Islet precursor cell (in vitro differentiated cells): ENCODE measurements around the gene PRDX1.
"Not testable (repeated sequence)": the region's sequence is repeated elsewhere in the genome, so short reads cannot be mapped to it uniquely, and the experiment has no call there.

Experiments used
- DNase-seq: peaks from one replicate; pipeline ENCODE4 v3.0.0-alpha.2; 2018

Gene PRDX1

GRCh38 chr1:45503462-45504360 is 18.0 kb downstream of the PRDX1 start:
- DNase-seq, result no peak

- DNase-seq, result no peak
Measured at GRCh38 chr1:45501505-45501859, 20.2 kb downstream of the PRDX1 start.

GRCh38 chr1:45499415-45499769 is 22.3 kb downstream of the PRDX1 start:
- DNase-seq, result peak; percentile 60

GRCh38 chr1:45498279-45498678 is 23.4 kb downstream of the PRDX1 start:
- no peak for DNase-seq

GRCh38 chr1:45493116-45493697 is 28.5 kb downstream of the PRDX1 start:
- DNase-seq, result peak; percentile 64

DNA sequence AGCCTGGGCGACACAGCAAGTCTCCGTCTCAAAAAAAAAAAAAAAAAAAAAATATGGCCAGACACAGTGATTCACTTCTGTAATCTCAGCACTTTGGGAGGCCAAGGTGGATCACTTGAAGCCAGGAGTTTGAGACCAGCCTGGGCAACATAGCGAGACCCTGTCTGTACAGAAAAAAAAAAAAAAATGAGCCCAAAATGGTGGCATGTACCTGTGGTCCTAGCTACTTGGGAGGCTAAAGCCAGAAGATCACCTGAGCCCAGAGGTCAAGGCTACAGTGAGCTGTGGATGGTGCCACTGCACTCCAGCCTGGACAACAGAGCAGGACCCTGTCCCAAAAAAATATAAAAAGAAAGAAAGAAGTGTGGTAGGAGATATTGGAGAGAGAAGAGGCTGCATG is 29.0 kb downstream of the PRDX1 start:
- DNase-seq, result no peak

GRCh38 chr1:45491487-45492260 is 30.0 kb downstream of the PRDX1 start:
- DNase-seq, result no peak

- DNase-seq, result peak; percentile 100
Measured at GRCh38 chr1:45490626-45491486, 30.8 kb downstream of the PRDX1 start, which contains the start of gene TESK2. TESK2 (minus strand) TSS chr1:45491163; CDS start chr1:45457785, 33,378 bp downstream.

GRCh38 chr1:45490121-45490625 is 31.5 kb downstream of the PRDX1 start:
- peak; percentile 62 for DNase-seq

GRCh38 chr1:45489379-45489778 is 32.3 kb downstream of the PRDX1 start:
- not testable (repeated sequence) for DNase-seq

DNA sequence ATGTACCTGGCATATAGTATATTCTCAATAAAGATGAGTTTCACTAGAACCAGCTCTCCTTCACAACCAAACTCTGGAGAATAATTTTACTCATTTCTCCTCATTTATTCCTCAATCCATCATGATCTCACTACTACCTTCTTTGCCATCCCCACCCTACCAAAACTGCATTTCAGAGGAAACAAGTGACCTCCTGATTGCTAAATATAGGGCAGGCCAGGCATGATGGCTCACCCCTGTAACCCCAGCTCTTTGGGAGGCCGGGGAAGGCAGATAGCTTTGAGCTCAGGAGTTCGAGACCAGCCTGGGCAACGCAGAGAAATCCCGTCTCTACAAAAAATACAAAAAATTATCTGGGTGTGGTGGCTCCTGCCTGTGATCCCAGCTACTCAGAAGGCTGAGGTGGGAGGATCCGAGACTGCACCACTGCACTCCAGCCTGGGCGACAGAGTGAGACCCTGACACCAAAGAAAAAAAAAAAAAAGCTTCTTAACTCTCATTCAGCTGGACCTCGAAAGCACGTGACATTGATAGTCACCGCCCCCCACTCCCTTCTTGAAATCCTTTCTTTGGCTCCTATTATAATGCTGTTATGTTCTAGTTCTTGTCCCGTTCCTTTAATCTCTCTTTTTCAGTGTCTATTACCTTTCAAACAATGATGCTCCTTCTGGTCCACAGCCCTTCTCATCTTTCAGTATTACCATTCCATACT is 32.9 kb downstream of the PRDX1 start:
- no peak for DNase-seq

- DNase-seq, result no peak
Measured at GRCh38 chr1:45485949-45486348, 35.7 kb downstream of the PRDX1 start.

GRCh38 chr1:45479039-45479748 is 42.5 kb downstream of the PRDX1 start:
- no peak for DNase-seq

GRCh38 chr1:45478121-45478814 is 43.4 kb downstream of the PRDX1 start:
- no peak for DNase-seq

GRCh38 chr1:45477646-45478045 is 44.0 kb downstream of the PRDX1 start:
- no peak for DNase-seq

DNA sequence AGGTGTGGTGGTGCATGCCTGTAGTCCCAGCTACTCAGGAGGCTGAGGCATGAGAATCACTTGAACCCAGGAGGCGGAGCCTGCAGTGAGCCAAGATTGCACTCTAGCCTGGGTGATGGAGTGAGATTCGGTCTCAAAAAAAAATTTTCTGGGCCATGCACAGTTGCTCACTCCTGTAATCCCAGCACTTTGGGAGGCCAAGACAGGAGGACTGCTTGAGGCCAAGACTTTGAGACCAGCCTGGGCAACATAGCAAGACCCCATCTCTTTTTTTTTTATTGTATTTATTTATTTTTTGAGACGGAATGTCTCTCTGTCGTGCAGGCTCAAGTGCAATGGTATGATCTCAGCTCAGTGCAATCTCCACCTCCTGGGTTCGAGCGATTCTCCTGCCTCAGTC is 47.5 kb downstream of the PRDX1 start:
- DNase-seq, result not testable (repeated sequence)

DNA sequence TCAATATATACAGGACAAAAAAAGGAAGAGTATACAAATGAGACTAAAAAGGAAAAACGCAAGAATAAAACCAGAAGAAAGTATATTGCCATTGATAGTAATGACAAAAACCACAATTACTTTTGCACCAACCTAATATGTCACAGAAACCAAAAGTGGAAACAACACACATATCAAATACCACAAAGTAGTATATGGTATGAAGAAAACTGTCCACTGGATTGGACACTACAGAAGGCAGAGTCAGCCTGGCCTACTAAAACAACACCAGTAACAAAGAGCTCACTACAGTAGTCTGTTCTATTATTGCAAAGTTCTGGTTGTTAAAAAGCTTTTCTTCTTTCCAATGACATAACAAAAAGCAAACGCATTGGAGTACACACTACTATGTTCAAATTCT is 48.4 kb downstream of the PRDX1 start:
- no peak for DNase-seq

- DNase-seq, result no peak
Measured at GRCh38 chr1:45470306-45470798, 51.3 kb downstream of the PRDX1 start.

- not testable (repeated sequence) for DNase-seq
Measured at GRCh38 chr1:45467353-45467752, 54.3 kb downstream of the PRDX1 start.

GRCh38 chr1:45465277-45465676 is 56.4 kb downstream of the PRDX1 start:
- DNase-seq, result no peak
